ENCODE data around the gene UNC79.

UNC79 gene

GRCh38 chr14:93712079-93712837, 281.5 kb downstream of the UNC79 start:
- TF ChIP-seq JUND (IDR thresholded peaks at IDR 0.05; ENCODE audit: low read depth), result no peak
- in situ Hi-C loops (cut with HindIII; ENCODE audit: low pct_unique_long_range_greater_than_20kb, low sequenced_read_pairs), result no loop called here
- DNase-seq (ENCODE audit: low read depth in 1 of 2, low spot score in 1 of 2), result no peak

GRCh38 chr14:93712838-93713724, 282.3 kb downstream of the UNC79 start:
- in situ Hi-C loops (cut with HindIII; ENCODE audit: low pct_unique_long_range_greater_than_20kb, low sequenced_read_pairs), result no loop called here
- no peak for DNase-seq (ENCODE audit: low read depth in 1 of 2, low spot score in 1 of 2)

DNA sequence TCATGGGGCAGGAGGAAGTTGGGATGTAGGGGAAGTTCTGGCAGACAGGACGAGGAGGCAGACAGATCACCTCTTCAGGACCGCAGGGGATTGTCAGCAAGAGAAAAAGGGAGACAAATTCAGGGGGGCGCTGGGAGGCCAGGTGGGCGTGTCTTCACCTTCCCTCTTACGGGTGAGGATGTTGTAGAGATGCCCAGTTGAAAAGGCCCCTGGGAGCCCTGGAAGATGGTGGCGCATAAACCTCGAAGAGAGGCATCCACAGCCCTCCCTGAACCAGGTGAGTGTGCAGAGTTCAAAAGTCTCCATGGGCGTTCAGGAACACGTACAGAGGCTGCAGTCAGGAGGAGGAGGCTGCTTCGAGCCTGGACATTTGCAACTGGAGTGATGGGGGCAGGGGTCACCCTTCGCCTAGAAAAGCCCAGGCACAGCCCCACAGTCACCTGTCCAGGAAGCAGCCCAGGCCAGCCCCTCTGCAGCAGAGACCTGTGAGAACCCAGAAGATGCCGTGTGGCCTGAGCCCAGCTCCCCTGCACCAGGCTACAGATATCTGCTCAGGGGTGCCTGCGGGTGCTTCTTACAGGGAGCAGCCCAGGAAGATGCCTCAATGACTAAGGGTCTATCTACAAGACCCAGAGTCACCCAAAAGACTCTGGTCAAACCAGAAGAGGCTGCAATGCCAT, 283.1 kb downstream of the UNC79 start:
- TF ChIP-seq JUND (IDR thresholded peaks at IDR 0.05; ENCODE audit: low read depth), result no peak

More at GRCh38 chr14:93712838-93713724, 282.3 kb downstream of the UNC79 start:
- no peak for TF ChIP-seq JUND (IDR thresholded peaks at IDR 0.05; ENCODE audit: low read depth)

GRCh38 chr14:93714605-93715004, 283.9 kb downstream of the UNC79 start:
- no peak for TF ChIP-seq JUND (IDR thresholded peaks at IDR 0.05; ENCODE audit: low read depth)
- no peak for DNase-seq (ENCODE audit: low read depth in 1 of 2, low spot score in 1 of 2)
- in situ Hi-C loops (cut with HindIII; ENCODE audit: low pct_unique_long_range_greater_than_20kb, low sequenced_read_pairs), result no loop called here

More for the DNA sequence above, 283.1 kb downstream of the UNC79 start:
- no peak for DNase-seq (ENCODE audit: low read depth in 1 of 2, low spot score in 1 of 2)
- in situ Hi-C loops (cut with HindIII; ENCODE audit: low pct_unique_long_range_greater_than_20kb, low sequenced_read_pairs), result no loop called here

GRCh38 chr14:93715279-93715927, 284.7 kb downstream of the UNC79 start:
- in situ Hi-C loops (cut with HindIII; ENCODE audit: low pct_unique_long_range_greater_than_20kb, low sequenced_read_pairs), result no loop called here
- TF ChIP-seq JUND (IDR thresholded peaks at IDR 0.05; ENCODE audit: low read depth), result no peak
- no peak for DNase-seq (ENCODE audit: low read depth in 1 of 2, low spot score in 1 of 2)

GRCh38 chr14:93716002-93716745, 285.4 kb downstream of the UNC79 start:
- no peak for TF ChIP-seq JUND (IDR thresholded peaks at IDR 0.05; ENCODE audit: low read depth)
- in situ Hi-C loops (cut with HindIII; ENCODE audit: low pct_unique_long_range_greater_than_20kb, low sequenced_read_pairs), result no loop called here
- no peak for DNase-seq (ENCODE audit: low read depth in 1 of 2, low spot score in 1 of 2)

DNA sequence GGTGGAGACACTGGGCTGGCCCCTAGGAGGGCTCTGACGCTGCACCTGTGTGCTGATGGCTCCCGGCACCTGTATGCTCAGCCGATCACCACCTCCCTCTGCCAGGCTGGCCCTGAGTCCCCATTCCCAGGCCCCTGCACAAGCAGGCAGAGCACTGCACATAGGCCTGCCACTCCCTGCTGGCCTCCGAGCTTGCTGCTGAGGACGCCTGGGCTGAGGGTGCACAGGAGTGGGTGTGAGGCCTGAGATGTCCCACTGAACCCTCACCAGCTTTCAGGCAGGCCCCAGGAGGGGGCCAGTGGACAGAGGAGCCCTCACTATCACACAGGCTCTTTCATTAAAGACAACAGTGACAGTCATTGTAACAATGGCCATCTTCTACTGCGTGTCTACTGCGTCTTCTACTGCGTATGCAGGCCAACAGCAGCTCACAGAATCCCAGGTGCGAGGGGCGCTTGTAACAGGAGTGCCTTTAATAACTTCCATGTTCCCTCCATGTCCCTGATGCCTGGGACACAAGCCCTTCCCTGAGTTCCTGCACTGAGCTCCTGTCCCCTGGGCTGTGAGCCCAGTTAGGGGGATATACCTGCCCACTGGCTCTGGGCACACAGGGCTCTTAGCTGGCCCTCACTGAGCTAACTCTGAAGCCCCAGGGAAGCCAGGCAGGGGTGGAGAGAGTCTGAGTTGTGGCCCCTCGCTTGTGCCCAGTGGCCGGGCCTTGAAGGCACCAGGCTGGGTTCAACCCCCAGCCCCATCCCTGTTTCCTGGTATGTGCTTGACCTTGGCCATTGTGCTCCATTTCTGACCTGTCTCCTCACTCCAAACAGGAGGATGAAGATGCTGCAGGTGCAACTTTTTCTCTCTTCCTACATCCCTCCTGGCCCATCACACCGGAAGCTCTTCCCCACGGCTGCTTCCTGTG, 286.3 kb downstream of the UNC79 start:
- no peak for DNase-seq (ENCODE audit: low read depth in 1 of 2, low spot score in 1 of 2)
- TF ChIP-seq JUND (IDR thresholded peaks at IDR 0.05; ENCODE audit: low read depth), result no peak
- in situ Hi-C loops (cut with HindIII; ENCODE audit: low pct_unique_long_range_greater_than_20kb, low sequenced_read_pairs), result no loop called here

DNA sequence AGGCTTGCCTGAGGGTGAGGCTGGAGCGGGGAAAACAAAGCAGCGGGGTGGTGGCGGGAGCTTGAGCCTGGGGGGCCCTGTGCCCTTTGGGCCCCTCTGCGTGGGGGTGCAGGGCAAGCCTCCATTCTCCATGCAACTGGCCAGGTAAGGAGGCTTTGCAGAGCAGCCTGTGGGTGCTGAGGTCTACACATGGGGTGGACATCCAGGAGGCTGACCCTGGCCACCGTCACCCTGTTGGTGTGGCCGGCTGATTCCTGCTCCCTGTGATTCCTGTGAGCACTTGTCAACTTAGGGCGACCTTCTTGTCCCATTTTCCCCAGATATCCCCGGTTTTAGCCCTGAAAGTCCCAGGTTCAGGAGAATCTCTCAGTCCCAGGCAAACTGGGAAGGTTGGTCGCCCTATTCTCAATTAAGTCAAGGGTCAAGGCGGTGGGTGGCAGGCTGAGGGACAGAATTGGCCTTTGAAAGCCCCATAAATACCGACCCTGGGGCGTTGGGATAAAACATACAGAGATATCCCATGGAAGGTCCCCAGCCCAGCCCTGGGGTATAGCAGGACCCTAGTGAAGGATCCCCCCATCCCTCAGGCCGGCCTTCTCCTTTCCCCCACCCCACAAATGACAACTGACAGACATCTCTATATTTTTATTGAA, 287.1 kb downstream of the UNC79 start:
- DNase-seq (ENCODE audit: low read depth in 1 of 2, low spot score in 1 of 2), result no peak
- TF ChIP-seq JUND (IDR thresholded peaks at IDR 0.05; ENCODE audit: low read depth), result no peak
- in situ Hi-C loops (cut with HindIII; ENCODE audit: low pct_unique_long_range_greater_than_20kb, low sequenced_read_pairs), result no loop called here

- no peak for DNase-seq (ENCODE audit: low read depth in 1 of 2, low spot score in 1 of 2)
- TF ChIP-seq JUND (IDR thresholded peaks at IDR 0.05; ENCODE audit: low read depth), result no peak
- in situ Hi-C loops (cut with HindIII; ENCODE audit: low pct_unique_long_range_greater_than_20kb, low sequenced_read_pairs), result no loop called here
These were observed 288.5 kb downstream of the UNC79 start for GRCh38 chr14:93719256-93719655.

GRCh38 chr14:93720076-93720815, 289.5 kb downstream of the UNC79 start:
- in situ Hi-C loops (cut with HindIII; ENCODE audit: low pct_unique_long_range_greater_than_20kb, low sequenced_read_pairs), result no loop called here
- no peak for DNase-seq (ENCODE audit: low read depth in 1 of 2, low spot score in 1 of 2)

More at GRCh38 chr14:93720076-93720815, 289.5 kb downstream of the UNC79 start:
- TF ChIP-seq JUND (IDR thresholded peaks at IDR 0.05; ENCODE audit: low read depth), result no peak

Data from T47D (cell line).